Measurements from ENCODE around the gene SLC12A7.
"Not testable (repeated sequence)": the region's sequence is repeated elsewhere in the genome, so short reads cannot be mapped to it uniquely, and the experiment has no call there.

The SLC12A7 gene

GRCh38 chr5:1028481-1029281 lies 83.2 kb downstream of the SLC12A7 start:
- WGBS = 91% methylated on average over 26 of the region's 26 CpGs
- no peak overlapping the region for H3K27ac ChIP-seq (ENCODE audit: low read depth, low read length)

GRCh38 chr5:1027631-1028441 lies 84.0 kb downstream of the SLC12A7 start:
- H3K27ac ChIP-seq (ENCODE audit: low read depth, low read length) = no peak overlapping the region
- WGBS = 93% methylated on average over 40 of the region's 40 CpGs
- peaks cover 4% of the 10 kb centered on the region; the same call in 1 of the 2 replicates for H3K4me1 ChIP-seq (ENCODE audit: insufficient read depth, low read length)

More at GRCh38 chr5:1028481-1029281, 83.2 kb downstream of the SLC12A7 start:
- Histone ChIP-seq H3K4me3 (ENCODE audit: low read length) (no peak overlapping the region), H3K36me3 (ENCODE audit: insufficient read depth, low read length) (no peaks in the 10 kb centered on the region), H3K9me3 (ENCODE audit: insufficient read depth, low read depth, low read length) (no peaks in the 10 kb centered on the region), H3K9ac (ENCODE audit: low read depth, low read length) (no peak overlapping the region), H3K4me1 (ENCODE audit: insufficient read depth, low read length) (peaks cover 4% of the 10 kb centered on the region; the same call in 1 of the 2 replicates), H3K27me3 (ENCODE audit: insufficient read depth, low read length) (no peaks in the 10 kb centered on the region)

GRCh38 chr5:1026700-1027621 lies 84.9 kb downstream of the SLC12A7 start:
- H3K27me3 ChIP-seq (ENCODE audit: insufficient read depth, low read length) = no peaks in the 10 kb centered on the region
- 93% methylated on average over 29 of the region's 29 CpGs for WGBS
- no peak overlapping the region for H3K4me3 ChIP-seq (ENCODE audit: low read length)
- H3K9me3 ChIP-seq (ENCODE audit: insufficient read depth, low read depth, low read length) = no peaks in the 10 kb centered on the region
- peaks cover 4% of the 10 kb centered on the region; the same call in 1 of the 2 replicates for H3K4me1 ChIP-seq (ENCODE audit: insufficient read depth, low read length)
- no peaks in the 10 kb centered on the region for H3K36me3 ChIP-seq (ENCODE audit: insufficient read depth, low read length)
- H3K9ac ChIP-seq (ENCODE audit: low read depth, low read length) = no peak overlapping the region
- H3K27ac ChIP-seq (ENCODE audit: low read depth, low read length) = no peak overlapping the region

More at GRCh38 chr5:1027631-1028441, 84.0 kb downstream of the SLC12A7 start:
- Histone ChIP-seq H3K9ac (ENCODE audit: low read depth, low read length) (no peak overlapping the region), H3K27me3 (ENCODE audit: insufficient read depth, low read length) (no peaks in the 10 kb centered on the region), H3K36me3 (ENCODE audit: insufficient read depth, low read length) (no peaks in the 10 kb centered on the region), H3K4me3 (ENCODE audit: low read length) (no peak overlapping the region), H3K9me3 (ENCODE audit: insufficient read depth, low read depth, low read length) (no peaks in the 10 kb centered on the region)

GRCh38 chr5:1021969-1022336 lies 89.9 kb downstream of the SLC12A7 start:
- H3K27me3 ChIP-seq (ENCODE audit: insufficient read depth, low read length); H3K27ac ChIP-seq (ENCODE audit: low read depth, low read length); H3K9ac ChIP-seq (ENCODE audit: low read depth, low read length); H3K4me1 ChIP-seq (ENCODE audit: insufficient read depth, low read length); H3K9me3 ChIP-seq (ENCODE audit: insufficient read depth, low read depth, low read length); H3K4me3 ChIP-seq (ENCODE audit: low read length); H3K36me3 ChIP-seq (ENCODE audit: insufficient read depth, low read length): not testable (repeated sequence)
- WGBS = 35% methylated on average over 5 of the region's 9 CpGs

GRCh38 chr5:1021136-1021968 lies 90.5 kb downstream of the SLC12A7 start:
- H3K27me3 ChIP-seq (ENCODE audit: insufficient read depth, low read length) = no peaks in the 10 kb centered on the region
- H3K9ac ChIP-seq (ENCODE audit: low read depth, low read length) = no peak overlapping the region
- H3K4me3 ChIP-seq (ENCODE audit: low read length) = no peak overlapping the region
- H3K36me3 ChIP-seq (ENCODE audit: insufficient read depth, low read length) = no peaks in the 10 kb centered on the region
- peak overlapping the region; percentile 30; the same call in 1 of the 2 replicates for H3K27ac ChIP-seq (ENCODE audit: low read depth, low read length)
- H3K4me1 ChIP-seq (ENCODE audit: insufficient read depth, low read length) = peaks cover 5% of the 10 kb centered on the region; the same call in 1 of the 2 replicates
- H3K9me3 ChIP-seq (ENCODE audit: insufficient read depth, low read depth, low read length) = no peaks in the 10 kb centered on the region
- WGBS = 17% methylated on average over 21 of the region's 29 CpGs

- Histone ChIP-seq H3K9ac (ENCODE audit: low read depth, low read length) (no peak overlapping the region), H3K4me1 (ENCODE audit: insufficient read depth, low read length) (peaks cover 5% of the 10 kb centered on the region; the same call in 1 of the 2 replicates), H3K27ac (ENCODE audit: low read depth, low read length) (no peak overlapping the region), H3K36me3 (ENCODE audit: insufficient read depth, low read length) (no peaks in the 10 kb centered on the region), H3K9me3 (ENCODE audit: insufficient read depth, low read depth, low read length) (no peaks in the 10 kb centered on the region), H3K27me3 (ENCODE audit: insufficient read depth, low read length) (no peaks in the 10 kb centered on the region), H3K4me3 (ENCODE audit: low read length) (no peak overlapping the region)
- 70% methylated on average over 15 of the region's 16 CpGs for WGBS
Observed at GRCh38 chr5:1020452-1020961, 91.4 kb downstream of the SLC12A7 start.

- no peak overlapping the region for H3K27ac ChIP-seq (ENCODE audit: low read depth, low read length)
- no peaks in the 10 kb centered on the region for H3K36me3 ChIP-seq (ENCODE audit: insufficient read depth, low read length)
- no peaks in the 10 kb centered on the region for H3K9me3 ChIP-seq (ENCODE audit: insufficient read depth, low read depth, low read length)
- WGBS = 80% methylated on average over 37 of the region's 37 CpGs
- H3K4me3 ChIP-seq (ENCODE audit: low read length) = no peak overlapping the region
- H3K27me3 ChIP-seq (ENCODE audit: insufficient read depth, low read length) = no peaks in the 10 kb centered on the region
- no peak overlapping the region for H3K9ac ChIP-seq (ENCODE audit: low read depth, low read length)
- peaks cover 5% of the 10 kb centered on the region; the same call in 1 of the 2 replicates for H3K4me1 ChIP-seq (ENCODE audit: insufficient read depth, low read length)
Observed at GRCh38 chr5:1019001-1019905, 92.6 kb downstream of the SLC12A7 start.

- no peaks in the 10 kb centered on the region for H3K27me3 ChIP-seq (ENCODE audit: insufficient read depth, low read length)
- H3K9me3 ChIP-seq (ENCODE audit: insufficient read depth, low read depth, low read length) = no peaks in the 10 kb centered on the region
- H3K9ac ChIP-seq (ENCODE audit: low read depth, low read length) = no peak overlapping the region
- no peaks in the 10 kb centered on the region for H3K36me3 ChIP-seq (ENCODE audit: insufficient read depth, low read length)
- no peak overlapping the region for H3K4me3 ChIP-seq (ENCODE audit: low read length)
- no peak overlapping the region for H3K27ac ChIP-seq (ENCODE audit: low read depth, low read length)
- WGBS = 93% methylated on average over 9 of the region's 9 CpGs
- peaks cover 5% of the 10 kb centered on the region; the same call in 1 of the 2 replicates for H3K4me1 ChIP-seq (ENCODE audit: insufficient read depth, low read length)
Observed at GRCh38 chr5:1018596-1018995, 93.3 kb downstream of the SLC12A7 start.

GRCh38 chr5:1017691-1018455 lies 94.0 kb downstream of the SLC12A7 start:
- Histone ChIP-seq H3K4me3 (ENCODE audit: low read length) (no peak overlapping the region), H3K4me1 (ENCODE audit: insufficient read depth, low read length) (peaks cover 5% of the 10 kb centered on the region; the same call in 1 of the 2 replicates), H3K9ac (ENCODE audit: low read depth, low read length) (no peak overlapping the region), H3K9me3 (ENCODE audit: insufficient read depth, low read depth, low read length) (no peaks in the 10 kb centered on the region), H3K36me3 (ENCODE audit: insufficient read depth, low read length) (no peaks in the 10 kb centered on the region), H3K27ac (ENCODE audit: low read depth, low read length) (no peak overlapping the region), H3K27me3 (ENCODE audit: insufficient read depth, low read length) (no peaks in the 10 kb centered on the region)
- WGBS = 93% methylated on average over 19 of the region's 19 CpGs

All from HUES64 (cell line).